Common myeloid progenitor, CD34-positive (primary cell): Measurements from ENCODE around the gene ZSCAN12.

ENCODE experiments used
- CTCF ChIA-PET: fragments of 350-600 bp; sonication (Branson Sonifier 250); formaldehyde crosslinking; loops from one replicate; lab custom pipeline; 2021; ENCODE audit warnings: antibody characterized with exemption; lab: Charles Lee
- POLR2A ChIA-PET: fragments of 350-600 bp; sonication (Branson Sonifier 250); formaldehyde crosslinking; loops from one replicate; lab custom pipeline; 2021; ENCODE audit warnings: antibody characterized with exemption; lab: Charles Lee
- DNase-seq, 3 donors: peaks; one replicate each; pipeline versions ENCODE4 v3.0.0 to v3.0.0-alpha.2; 2013
- H3K27ac ChIP-seq, 2 experiments: 1 replicate in 1 of 2; 2 replicates in 1 of 2; pipeline ENCODE4 v1.7.0; 2013; ENCODE audit warnings: inconsistent platforms in 2 of 2, low read length in 2 of 2, mild to moderate bottlenecking in 2 of 2, low read depth in 1 of 2, moderate library complexity in 1 of 2; ENCODE audit not compliant: severe bottlenecking in 2 of 2, insufficient read depth in 1 of 2, poor library complexity in 1 of 2
- H3K27me3 ChIP-seq, 5 experiments: replicated peaks in 2 of 5; 1 replicate in 3 of 5; 2 replicates in 2 of 5; pipeline versions ENCODE4 v1.6.1 to v1.7.0; 2013; ENCODE audit warnings: low read length in 4 of 5, mild to moderate bottlenecking in 2 of 5, moderate library complexity in 2 of 5, inconsistent platforms in 1 of 5; ENCODE audit not compliant: insufficient read depth in 5 of 5, control insufficient read depth in 4 of 5
- H3K36me3 ChIP-seq, 4 experiments: 1 replicate in 2 of 4; 2 replicates in 2 of 4; pipeline versions ENCODE4 v1.6.1 to v1.7.0; 2013; ENCODE audit warnings: low read length in 3 of 4, control low read depth in 1 of 4, mild to moderate bottlenecking in 1 of 4; ENCODE audit not compliant: control insufficient read depth in 4 of 4, insufficient read depth in 4 of 4
- H3K4me1 ChIP-seq, 4 experiments: 1 replicate in 3 of 4; 2 replicates in 1 of 4; pipeline versions ENCODE4 v1.6.1 to v1.7.1; 2013; ENCODE audit warnings: low read length in 3 of 4, mild to moderate bottlenecking in 3 of 4, control low read depth in 1 of 4, inconsistent platforms in 1 of 4, moderate library complexity in 1 of 4; ENCODE audit not compliant: control insufficient read depth in 4 of 4, insufficient read depth in 4 of 4; ENCODE audit errors: control extremely low read depth in 1 of 4
- H3K4me3 ChIP-seq, 7 experiments: 1 replicate in 4 of 7; 2 replicates in 3 of 7; pipeline versions ENCODE4 v1.5.1 to v1.7.0; 2013; ENCODE audit warnings: mild to moderate bottlenecking in 7 of 7, low read length in 6 of 7, moderate library complexity in 6 of 7, inconsistent platforms in 2 of 7, low read depth in 2 of 7, control low read depth in 1 of 7; ENCODE audit not compliant: insufficient read depth in 4 of 7, control insufficient read depth in 1 of 7; ENCODE audit errors: extremely low read depth in 1 of 7
- H3K9me3 ChIP-seq, 5 experiments: 1 replicate in 4 of 5; 2 replicates in 1 of 5; pipeline versions ENCODE4 v1.6.1 to v1.7.1; 2013; ENCODE audit warnings: low read length in 4 of 5, mild to moderate bottlenecking in 2 of 5, inconsistent platforms in 1 of 5, low read depth in 1 of 5, moderate library complexity in 1 of 5; ENCODE audit not compliant: control insufficient read depth in 4 of 5, insufficient read depth in 2 of 5; ENCODE audit errors: control extremely low read depth in 1 of 5
- WGBS: methylation state at CpG from one replicate; pipeline ENCODE4 v1.1.5; 2013; ENCODE audit not compliant: insufficient coverage; 5-methylcytosine and 5-hydroxymethylcytosine counted together

The ZSCAN12 gene

DNA sequence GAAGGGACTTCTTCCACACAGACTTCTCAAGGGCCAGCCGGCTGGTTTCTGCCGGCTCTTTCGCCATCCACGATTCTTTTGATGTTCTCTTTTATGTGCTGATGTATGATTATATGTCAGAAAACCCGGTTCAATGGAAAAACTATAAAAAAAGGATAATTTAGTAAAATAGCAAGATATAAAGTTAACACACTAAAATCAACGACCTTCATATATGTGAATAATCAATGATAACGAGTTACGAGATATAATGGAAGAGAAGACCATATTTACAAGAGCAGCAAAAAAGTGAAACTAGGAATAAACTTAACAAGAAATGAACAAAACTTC is 540 bp upstream of the ZSCAN12 start:
- Histone ChIP-seq H3K4me3 (peak overlapping the region; percentile 86 to 99 (median 93)), H3K27ac (peak overlapping the region; percentile 70 to 90), H3K36me3 (peaks cover 0 to 23% (median 10%) of the 10 kb centered on the region in 4 experiments), H3K4me1 (peaks cover 4 to 18% (median 9%) of the 10 kb centered on the region in 4 experiments), H3K27me3 (peaks cover 0 to 17% (median 5%) of the 10 kb centered on the region in 5 experiments), H3K9me3 (no peaks in the 10 kb centered on the region)
- POLR2A ChIA-PET, result interaction anchor here (0.6 kb wide), 1 partner anchor 277 kb away, joined by 3 read pairs; no protein-coding TSS in a partner anchor
- WGBS, result no CpG with 5 or more reads among the region's 8 CpGs
- DNase-seq, result no peak
- CTCF ChIA-PET, result interaction anchor here (1.0 kb wide), 1 partner anchor 17 kb away, joined by 5 read pairs; no protein-coding TSS in a partner anchor

DNA sequence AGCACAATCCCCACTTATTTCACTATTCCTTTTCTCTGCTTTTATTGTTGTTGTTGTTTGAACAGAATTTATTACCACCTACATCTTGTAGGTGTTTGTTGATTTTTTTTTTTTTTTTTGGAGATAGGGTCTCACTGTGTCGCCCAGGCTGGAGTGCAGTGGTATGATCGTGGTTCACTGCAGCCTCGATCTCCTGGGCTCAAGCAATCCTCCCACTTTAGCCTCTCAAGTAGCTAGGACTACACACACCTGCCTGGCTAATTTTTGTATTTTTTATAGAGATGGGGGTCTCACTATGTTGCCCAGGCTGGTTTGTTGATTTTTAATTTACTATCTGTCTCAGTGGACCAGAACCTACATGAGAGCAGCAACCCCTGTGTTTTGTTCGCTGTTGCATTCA is 3.6 kb downstream of the ZSCAN12 start:
- no peaks in the 10 kb centered on the region for H3K27me3 ChIP-seq
- ChIA-PET POLR2A (no interaction called here), CTCF (interaction anchor here (1.0 kb wide), 1 partner anchor 12 kb away, joined by 4 read pairs; no protein-coding TSS in a partner anchor)
- no peaks in the 10 kb centered on the region for H3K9me3 ChIP-seq
- H3K4me1 ChIP-seq, result peaks cover 4 to 18% (median 9%) of the 10 kb centered on the region in 4 experiments
- peaks cover 6 to 52% (median 31%) of the 10 kb centered on the region in 4 experiments for H3K36me3 ChIP-seq
- no peak overlapping the region for H3K4me3 ChIP-seq
- DNase-seq, result no peak
- H3K27ac ChIP-seq, result no peak overlapping the region
- 94% methylated on average over 3 of the region's 4 CpGs for WGBS

DNA sequence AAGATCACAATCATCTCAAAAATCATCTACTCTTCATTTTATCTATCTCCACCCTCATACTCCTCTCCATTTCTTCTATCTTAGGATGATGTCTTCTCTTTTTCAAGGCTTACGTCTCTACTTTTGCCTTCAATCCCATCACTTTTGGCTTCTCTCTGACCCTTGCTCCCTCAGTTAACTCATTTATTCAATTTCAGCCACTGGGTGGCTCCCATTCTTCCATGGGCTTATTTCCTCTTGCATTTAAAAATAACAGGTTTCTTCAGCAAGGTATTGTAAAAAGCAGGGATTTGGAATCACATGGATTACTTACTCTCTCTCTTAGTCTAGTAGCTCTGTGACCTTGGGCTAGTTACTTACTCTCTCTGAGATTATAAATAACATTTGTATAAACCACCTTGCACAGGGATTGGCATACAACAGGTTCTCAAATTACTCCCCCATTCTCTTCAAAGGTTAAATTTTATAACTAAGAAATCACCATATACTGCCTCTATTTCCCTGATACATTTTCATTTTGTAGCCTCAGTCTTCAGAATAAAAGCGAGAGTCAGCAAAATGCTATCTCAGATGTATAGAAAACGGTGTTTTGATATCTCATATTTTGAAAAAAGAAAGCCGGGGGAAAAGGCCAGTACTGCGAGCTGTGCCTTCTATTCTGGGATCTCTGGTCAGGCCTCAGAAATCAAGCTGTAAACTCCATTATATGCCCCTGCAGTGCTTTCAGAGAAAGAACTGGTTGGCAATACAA is 5.5 kb downstream of the ZSCAN12 start:
- Histone ChIP-seq H3K4me1 (peaks cover 3 to 14% (median 5%) of the 10 kb centered on the region in 4 experiments), H3K4me3 (no peak overlapping the region), H3K27me3 (no peaks in the 10 kb centered on the region), H3K36me3 (peaks cover 17 to 70% (median 43%) of the 10 kb centered on the region in 4 experiments), H3K9me3 (peaks cover 0 to 5% (median 0%) of the 10 kb centered on the region in 5 experiments), H3K27ac (no peak overlapping the region)
- 54% methylated on average over 3 of the region's 5 CpGs for WGBS
- peak in 2 of 3 donors; percentile 26 for DNase-seq
- ChIA-PET CTCF (interaction anchor here (0.5 to 2.7 kb wide), 4 partner anchors 11 to 47 kb away, joined by 3 to 17 read pairs (median 4); no protein-coding TSS in a partner anchor), POLR2A (interaction anchor here (0.6 kb wide), 1 partner anchor 44 kb away, joined by 4 read pairs; the partner anchor contains the start of gene ZKSCAN3)

DNA sequence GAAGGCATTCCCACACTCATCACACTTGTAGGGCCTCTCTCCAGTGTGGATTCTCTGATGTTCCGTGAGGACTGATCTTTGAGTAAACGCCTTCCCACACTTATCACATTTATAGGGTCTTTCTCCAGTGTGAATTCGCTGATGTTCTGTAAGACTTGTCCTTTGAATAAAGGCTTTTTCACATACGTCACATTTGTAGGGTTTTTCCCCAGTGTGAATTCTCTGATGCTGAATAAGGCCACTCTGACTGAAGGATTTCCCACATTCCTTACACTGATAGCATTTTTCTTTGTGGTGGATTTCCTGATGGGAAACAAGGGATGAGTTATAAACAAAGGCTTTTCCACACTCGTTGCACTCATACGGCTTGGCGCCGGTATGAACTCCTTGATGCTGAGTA is 8.9 kb downstream of the ZSCAN12 start:
- 93% methylated on average over 8 of the region's 8 CpGs for WGBS
- Histone ChIP-seq H3K27me3 (no peaks in the 10 kb centered on the region), H3K36me3 (peaks cover 19 to 73% (median 46%) of the 10 kb centered on the region in 4 experiments)

DNA sequence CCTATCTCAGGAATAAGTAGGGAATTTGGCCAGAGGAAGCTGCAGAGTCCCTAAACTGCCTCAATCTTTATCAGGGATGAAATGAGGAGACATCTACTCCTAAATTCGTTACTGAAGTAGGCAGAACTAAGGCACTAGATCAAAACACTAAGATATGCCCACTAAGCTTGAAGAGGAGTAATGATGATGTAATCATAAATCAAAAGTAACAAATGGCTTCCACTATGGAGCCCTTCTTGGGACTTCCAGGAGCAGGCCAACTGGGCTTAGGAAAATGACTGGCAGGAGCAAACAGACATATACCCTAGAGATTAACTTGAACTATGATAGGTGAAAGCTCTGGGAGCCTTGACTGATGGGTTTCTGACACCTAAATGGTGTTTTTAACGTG is 15.4 kb downstream of the ZSCAN12 start:
- POLR2A ChIA-PET, result interaction anchor here (1.1 to 1.6 kb wide), 3 partner anchors 12 to 28 kb away, joined by 4 to 6 read pairs (median 4); no protein-coding TSS in a partner anchor

More for the DNA sequence above, 8.9 kb downstream of the ZSCAN12 start:
- H3K4me3 ChIP-seq, result no peak overlapping the region
- ChIA-PET POLR2A (no interaction called here), CTCF (no interaction called here)
- DNase-seq, result no peak
- H3K27ac ChIP-seq, result no peak overlapping the region
- H3K9me3 ChIP-seq, result peaks cover 0 to 5% (median 0%) of the 10 kb centered on the region in 5 experiments
- no peaks in the 10 kb centered on the region for H3K4me1 ChIP-seq

DNA sequence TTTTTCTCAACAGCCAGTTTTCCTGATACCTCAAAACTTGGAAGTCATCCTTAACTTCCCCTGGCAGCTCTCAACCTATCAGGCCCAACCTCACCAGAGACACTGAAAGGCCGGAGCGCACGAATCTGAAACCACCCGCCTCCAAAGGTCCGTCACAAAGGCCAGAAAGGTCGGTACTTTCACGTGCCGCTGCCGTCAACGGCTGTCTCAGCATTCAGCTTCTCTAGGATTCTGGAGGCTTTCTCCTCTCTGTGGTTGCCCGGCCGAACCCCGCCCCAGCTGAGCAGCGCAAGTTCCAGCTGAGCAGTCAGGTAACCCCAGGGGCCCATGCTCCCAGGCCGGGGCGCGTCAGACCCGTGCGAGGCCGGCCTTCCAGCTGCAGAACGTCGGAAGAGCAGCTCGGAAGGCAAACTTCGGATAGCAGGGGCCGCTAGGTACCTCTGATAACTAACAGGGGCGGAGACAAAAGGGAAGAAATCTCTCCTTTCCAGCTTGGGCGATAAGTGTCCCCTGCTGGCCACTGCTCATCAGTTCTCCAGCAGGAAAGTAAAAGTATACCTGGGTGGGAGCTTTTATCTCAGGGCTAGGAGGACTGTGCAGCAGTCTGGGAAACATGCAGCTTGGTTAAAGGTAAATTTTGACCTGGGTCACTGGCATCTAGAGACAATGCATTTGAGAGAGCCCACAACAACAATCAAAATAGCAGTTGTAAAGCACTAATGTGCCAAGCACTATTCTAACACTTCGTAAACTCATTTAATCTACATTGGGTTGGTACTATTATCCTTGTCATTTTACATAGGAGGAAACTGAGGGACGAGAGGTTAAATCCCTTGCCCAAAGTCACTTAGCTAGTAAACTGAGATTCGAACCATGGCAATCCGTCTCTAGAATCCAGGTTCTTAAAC is 16.1 kb downstream of the ZSCAN12 start:
- Histone ChIP-seq H3K36me3 (peaks cover 7 to 58% (median 35%) of the 10 kb centered on the region in 4 experiments), H3K4me1 (peaks cover 0 to 17% (median 8%) of the 10 kb centered on the region in 4 experiments), H3K4me3 (peak overlapping the region; percentile 36 to 83 (median 73)), H3K9me3 (peaks cover 0 to 3% (median 0%) of the 10 kb centered on the region in 5 experiments), H3K27me3 (no peaks in the 10 kb centered on the region), H3K27ac (peak overlapping the region; percentile 72 to 85)
- ChIA-PET CTCF (interaction anchor here (0.7 to 4.7 kb wide), 19 partner anchors 8 to 255 kb away, joined by 3 to 34 read pairs (median 4); partner anchors contain the start of genes ZKSCAN4, ZSCAN12, ZSCAN26 and ZSCAN31), POLR2A (interaction anchor here (1.1 to 1.6 kb wide), 3 partner anchors 11 to 27 kb away, joined by 4 to 6 read pairs (median 4); no protein-coding TSS in a partner anchor)
- peak; percentile 86 to 91 (median 90) for DNase-seq
- WGBS, result 17% methylated on average over 30 of the region's 31 CpGs

More for the DNA sequence above, 15.4 kb downstream of the ZSCAN12 start:
- 80% methylated on average over 1 of the region's 2 CpGs for WGBS
- Histone ChIP-seq H3K27me3 (no peaks in the 10 kb centered on the region), H3K4me1 (peaks cover 0 to 17% (median 8%) of the 10 kb centered on the region in 4 experiments), H3K27ac (no peak overlapping the region), H3K9me3 (no peaks in the 10 kb centered on the region), H3K4me3 (no peak overlapping the region), H3K36me3 (peaks cover 6 to 61% (median 36%) of the 10 kb centered on the region in 4 experiments)
- DNase-seq, result no peak
- CTCF ChIA-PET, result interaction anchor here (0.8 to 4.7 kb wide), 13 partner anchors 10 to 256 kb away, joined by 3 to 34 read pairs (median 4); partner anchors contain the start of genes ZSCAN12, ZSCAN26 and ZSCAN31
